Rectal smooth muscle tissue (tissue), 1 donor: Measurements from ENCODE around the gene RARS2.
A peak's percentile ranks its signal among the peaks of the same experiment; 100 is the strongest.
"Not testable (repeated sequence)": the region's sequence is repeated elsewhere in the genome, so short reads cannot be mapped to it uniquely, and the experiment has no call there.

Experiments used
- H3K27ac ChIP-seq: one replicate; pipeline ENCODE4 v1.7.0; 2013; ENCODE audit warnings: low read depth, low read length, inconsistent platforms
- H3K27me3 ChIP-seq: one replicate; pipeline ENCODE4 v1.7.0; 2013; ENCODE audit warnings: low read length; ENCODE audit not compliant: control insufficient read depth, insufficient read depth
- H3K36me3 ChIP-seq: one replicate; pipeline ENCODE4 v1.7.0; 2013; ENCODE audit warnings: low read length; ENCODE audit not compliant: control insufficient read depth, insufficient read depth
- H3K4me1 ChIP-seq: one replicate; pipeline ENCODE4 v1.7.0; 2013; ENCODE audit warnings: low read length; ENCODE audit not compliant: control insufficient read depth, insufficient read depth
- H3K4me3 ChIP-seq: one replicate; pipeline ENCODE4 v1.7.0; 2013; ENCODE audit warnings: low read length
- H3K9ac ChIP-seq: one replicate; pipeline ENCODE4 v1.7.0; 2013; ENCODE audit warnings: low read length

RARS2 gene

GRCh38 chr6:87589693-87590416 lies at the start of gene RARS2, which contains the start of gene ORC3:
RARS2 (minus strand) TSS chr6:87589987; CDS start chr6:87589957, 30 bp downstream.
ORC3 (plus strand) TSS chr6:87590135; CDS start chr6:87590169, 34 bp downstream.
- Histone ChIP-seq H3K27ac (peak within 1 kb of the TSS; percentile 79), H3K27me3 (no peaks in the 10 kb centered on the region), H3K4me1 (peaks cover 11% of the 10 kb centered on the region), H3K9ac (peak within 1 kb of the TSS; percentile 79), H3K36me3 (no peaks in the 10 kb centered on the region), H3K4me3 (peak within 1 kb of the TSS; percentile 91)

GRCh38 chr6:87639373-87639772 lies 49.6 kb upstream of the RARS2 start:
- Histone ChIP-seq H3K27me3 (no peaks in the 10 kb centered on the region), H3K27ac (no peak overlapping the region), H3K9ac (no peak overlapping the region), H3K36me3 (peaks cover 2% of the 10 kb centered on the region), H3K4me1 (no peaks in the 10 kb centered on the region), H3K4me3 (no peak overlapping the region)

- Histone ChIP-seq H3K27me3 (no peaks in the 10 kb centered on the region), H3K4me3 (no peak overlapping the region), H3K4me1 (no peaks in the 10 kb centered on the region), H3K27ac (no peak overlapping the region), H3K36me3 (peaks cover 4% of the 10 kb centered on the region), H3K9ac (no peak overlapping the region)
Measured at GRCh38 chr6:87637106-87637505, 47.3 kb upstream of the RARS2 start.

GRCh38 chr6:87636315-87636714 lies 46.5 kb upstream of the RARS2 start:
- peaks cover 4% of the 10 kb centered on the region for H3K36me3 ChIP-seq
- no peaks in the 10 kb centered on the region for H3K27me3 ChIP-seq
- no peak overlapping the region for H3K4me3 ChIP-seq
- H3K27ac ChIP-seq, result no peak overlapping the region
- no peak overlapping the region for H3K9ac ChIP-seq
- no peaks in the 10 kb centered on the region for H3K4me1 ChIP-seq

- Histone ChIP-seq H3K4me1 (no peaks in the 10 kb centered on the region), H3K9ac (no peak overlapping the region), H3K27ac (no peak overlapping the region), H3K27me3 (no peaks in the 10 kb centered on the region), H3K4me3 (no peak overlapping the region), H3K36me3 (peaks cover 2% of the 10 kb centered on the region)
Measured at GRCh38 chr6:87633851-87634250, 44.1 kb upstream of the RARS2 start.

- H3K9ac ChIP-seq, result no peak overlapping the region
- peaks cover 2% of the 10 kb centered on the region for H3K36me3 ChIP-seq
- no peaks in the 10 kb centered on the region for H3K27me3 ChIP-seq
- H3K4me1 ChIP-seq, result no peaks in the 10 kb centered on the region
- H3K4me3 ChIP-seq, result no peak overlapping the region
- H3K27ac ChIP-seq, result no peak overlapping the region
Measured at GRCh38 chr6:87630746-87631145, 41.0 kb upstream of the RARS2 start.

- no peak overlapping the region for H3K4me3 ChIP-seq
- no peaks in the 10 kb centered on the region for H3K27me3 ChIP-seq
- H3K9ac ChIP-seq, result no peak overlapping the region
- no peaks in the 10 kb centered on the region for H3K36me3 ChIP-seq
- no peaks in the 10 kb centered on the region for H3K4me1 ChIP-seq
- H3K27ac ChIP-seq, result no peak overlapping the region
Measured at GRCh38 chr6:87628881-87629280, 39.1 kb upstream of the RARS2 start.

- Histone ChIP-seq H3K9ac (no peak overlapping the region), H3K27ac (no peak overlapping the region), H3K4me1 (no peaks in the 10 kb centered on the region), H3K4me3 (no peak overlapping the region), H3K27me3 (no peaks in the 10 kb centered on the region), H3K36me3 (no peaks in the 10 kb centered on the region)
Measured at GRCh38 chr6:87628424-87628823, 38.6 kb upstream of the RARS2 start.

- H3K27me3 ChIP-seq, result no peaks in the 10 kb centered on the region
- no peaks in the 10 kb centered on the region for H3K36me3 ChIP-seq
- no peak overlapping the region for H3K4me3 ChIP-seq
- no peak overlapping the region for H3K9ac ChIP-seq
- H3K4me1 ChIP-seq, result no peaks in the 10 kb centered on the region
- H3K27ac ChIP-seq, result no peak overlapping the region
Measured at GRCh38 chr6:87623248-87623647, 33.5 kb upstream of the RARS2 start.

GRCh38 chr6:87618531-87618930 lies 28.7 kb upstream of the RARS2 start:
- Histone ChIP-seq H3K36me3 (peaks cover 2% of the 10 kb centered on the region), H3K27ac (no peak overlapping the region), H3K27me3 (no peaks in the 10 kb centered on the region), H3K9ac (no peak overlapping the region), H3K4me1 (no peaks in the 10 kb centered on the region), H3K4me3 (no peak overlapping the region)

GRCh38 chr6:87617405-87617804 lies 27.6 kb upstream of the RARS2 start:
- H3K27me3 ChIP-seq, result no peaks in the 10 kb centered on the region
- no peaks in the 10 kb centered on the region for H3K4me1 ChIP-seq
- no peak overlapping the region for H3K27ac ChIP-seq
- no peak overlapping the region for H3K9ac ChIP-seq
- peaks cover 3% of the 10 kb centered on the region for H3K36me3 ChIP-seq
- no peak overlapping the region for H3K4me3 ChIP-seq

GRCh38 chr6:87613018-87613417 lies 23.2 kb upstream of the RARS2 start:
- H3K27me3 ChIP-seq, H3K4me1 ChIP-seq, H3K36me3 ChIP-seq, H3K4me3 ChIP-seq, H3K9ac ChIP-seq, H3K27ac ChIP-seq: not testable (repeated sequence)

GRCh38 chr6:87608802-87609201 lies 19.0 kb upstream of the RARS2 start:
- Histone ChIP-seq H3K4me1 (no peaks in the 10 kb centered on the region), H3K27me3 (no peaks in the 10 kb centered on the region), H3K27ac (no peak overlapping the region), H3K4me3 (no peak overlapping the region), H3K36me3 (peaks cover 5% of the 10 kb centered on the region), H3K9ac (no peak overlapping the region)
